ENCODE data around the gene DNAH17.

GRCh38 chr17:78534492-78535272 lies 42.5 kb downstream of the DNAH17 start:
- TF ChIP-seq POLR2AphosphoS5 (IDR thresholded peaks at IDR 0.05) (no peak), POLR2A (IDR thresholded peaks at IDR 0.05) (no peak), EP300 (IDR thresholded peaks at IDR 0.05; ENCODE audit: low read depth) (no peak)
- TF ChIP-seq, protein P1, sequence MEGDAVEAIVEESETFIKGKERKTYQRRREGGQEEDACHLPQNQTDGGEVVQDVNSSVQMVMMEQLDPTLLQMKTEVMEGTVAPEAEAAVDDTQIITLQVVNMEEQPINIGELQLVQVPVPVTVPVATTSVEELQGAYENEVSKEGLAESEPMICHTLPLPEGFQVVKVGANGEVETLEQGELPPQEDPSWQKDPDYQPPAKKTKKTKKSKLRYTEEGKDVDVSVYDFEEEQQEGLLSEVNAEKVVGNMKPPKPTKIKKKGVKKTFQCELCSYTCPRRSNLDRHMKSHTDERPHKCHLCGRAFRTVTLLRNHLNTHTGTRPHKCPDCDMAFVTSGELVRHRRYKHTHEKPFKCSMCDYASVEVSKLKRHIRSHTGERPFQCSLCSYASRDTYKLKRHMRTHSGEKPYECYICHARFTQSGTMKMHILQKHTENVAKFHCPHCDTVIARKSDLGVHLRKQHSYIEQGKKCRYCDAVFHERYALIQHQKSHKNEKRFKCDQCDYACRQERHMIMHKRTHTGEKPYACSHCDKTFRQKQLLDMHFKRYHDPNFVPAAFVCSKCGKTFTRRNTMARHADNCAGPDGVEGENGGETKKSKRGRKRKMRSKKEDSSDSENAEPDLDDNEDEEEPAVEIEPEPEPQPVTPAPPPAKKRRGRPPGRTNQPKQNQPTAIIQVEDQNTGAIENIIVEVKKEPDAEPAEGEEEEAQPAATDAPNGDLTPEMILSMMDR (IDR thresholded peaks at IDR 0.05), result no peak

Data from transverse colon (tissue), 4 donors.